Prostate gland (tissue), 2 donors: ENCODE results near the gene ZNF415. TPM values are rescaled to one million over a fixed set of nuclear protein-coding genes. Genes with fewer than 3 reads are reported as not detected.
A peak's percentile ranks its signal among the peaks of the same experiment; 100 is the strongest.
"Not testable (repeated sequence)": the region's sequence is repeated elsewhere in the genome, so short reads cannot be mapped to it uniquely, and the experiment has no call there.

Experiments used
- DNase-seq: peaks from one replicate; pipeline ENCODE4 v3.0.0-alpha.2; 2019; ENCODE audit warnings: low spot score
- H3K27ac ChIP-seq, 2 donors: fragments of 200-600 bp; sonication (generic); 2 replicates each; pipeline ENCODE4 v1.5.1; 2017 to 2019
- H3K27me3 ChIP-seq: fragments of 200-600 bp; sonication (generic); replicated peaks from 2 replicates; pipeline ENCODE4 v1.5.1; 2019; ENCODE audit not compliant: insufficient read depth
- H3K36me3 ChIP-seq, 2 donors: fragments of 200-600 bp; sonication (generic); 1 replicate in 1 of 2; 2 replicates in 1 of 2; pipeline versions ENCODE4 v1.5.1 to v1.8.1; 2017 to 2019
- H3K4me1 ChIP-seq: fragments of 200-600 bp; sonication (generic); replicated peaks from 2 replicates; pipeline ENCODE4 v1.5.1; 2019
- H3K4me3 ChIP-seq, 2 donors: fragments of 200-600 bp; sonication (generic); 2 replicates each; pipeline ENCODE4 v1.5.1; 2017 to 2019
- H3K9me3 ChIP-seq: fragments of 200-600 bp; sonication (generic); 2 replicates; pipeline ENCODE4 v1.5.1; 2017
- POLR2A ChIP-seq: fragments of 450-650 bp; IDR thresholded peaks from one replicate; pipeline ENCODE4 v1.6.1; 2016; ENCODE audit warnings: antibody characterized with exemption, mild to moderate bottlenecking
- POLR2AphosphoS5 ChIP-seq: sonication (generic); formaldehyde crosslinking; IDR thresholded peaks from one replicate; pipeline ENCODE4 v1.6.1; 2017; ENCODE audit warnings: antibody characterized with exemption
- WGBS: methylation state at CpG from one replicate; pipeline ENCODE4 v1.1.5; 2018; 5-methylcytosine and 5-hydroxymethylcytosine counted together
- intact Hi-C: fragments of 100-400 bp; cut with DNase I; formaldehyde crosslinking; loops from one replicate; pipeline ENCODE4 v1.14.2; 2022
- total RNA-seq, 2 donors: library from RNA; depleted of rRNA; stranded (reverse); fragments of >200 nt; gene quantifications; one replicate each; pipeline ENCODE4 v1.1.0, GENCODE V29; 2016
- TF ChIP-seq, protein P1 (sequence below), 4 experiments: fragments of 200-600 bp in 2 of 4; fragments of 450-650 bp in 2 of 4; sonication (generic) in 2 of 4; IDR thresholded peaks; 1 replicate in 3 of 4; 2 replicates in 1 of 4; pipeline ENCODE4 v1.5.1; 2016 to 2019; ENCODE audit warnings: antibody characterized with exemption in 4 of 4, mild to moderate bottlenecking in 2 of 4, moderate library complexity in 2 of 4

ZNF415 gene
- total RNA-seq, 2 donors from 2014 or later: 13.7 to 22.8 TPM

DNA sequence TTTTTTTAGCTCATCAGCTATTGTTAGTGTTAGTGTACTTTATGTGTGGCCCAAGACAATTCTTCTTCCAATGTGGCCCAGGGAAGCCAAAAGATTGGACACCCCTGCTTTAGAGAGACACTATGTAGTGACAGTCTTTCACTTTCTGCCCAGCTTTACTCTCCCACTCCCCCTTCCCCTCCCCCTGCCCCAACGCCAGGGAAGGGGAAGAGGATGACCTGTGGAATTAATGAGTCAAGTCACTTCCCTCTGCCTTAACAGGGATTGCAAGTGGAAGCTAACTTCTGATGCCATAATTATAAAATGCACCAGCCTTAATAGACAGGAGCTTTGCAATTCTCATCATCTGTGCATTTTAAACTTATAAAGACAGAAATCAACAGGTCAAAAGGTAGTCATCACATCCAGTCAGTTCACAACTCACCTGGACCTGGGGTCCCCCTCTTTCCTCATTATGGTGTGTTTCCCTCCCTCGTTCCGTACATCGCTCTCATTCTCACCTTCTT lies 1.6 kb downstream of the ZNF415 start:
- intact Hi-C loops: no loop called here
- H3K4me3 ChIP-seq: no peak overlapping the region
- DNase-seq: no peak
- no peaks in the 10 kb centered on the region for H3K27me3 ChIP-seq
- H3K36me3 ChIP-seq: no peaks in the 10 kb centered on the region
- H3K4me1 ChIP-seq: peaks cover 4% of the 10 kb centered on the region
- TF ChIP-seq, protein P1, sequence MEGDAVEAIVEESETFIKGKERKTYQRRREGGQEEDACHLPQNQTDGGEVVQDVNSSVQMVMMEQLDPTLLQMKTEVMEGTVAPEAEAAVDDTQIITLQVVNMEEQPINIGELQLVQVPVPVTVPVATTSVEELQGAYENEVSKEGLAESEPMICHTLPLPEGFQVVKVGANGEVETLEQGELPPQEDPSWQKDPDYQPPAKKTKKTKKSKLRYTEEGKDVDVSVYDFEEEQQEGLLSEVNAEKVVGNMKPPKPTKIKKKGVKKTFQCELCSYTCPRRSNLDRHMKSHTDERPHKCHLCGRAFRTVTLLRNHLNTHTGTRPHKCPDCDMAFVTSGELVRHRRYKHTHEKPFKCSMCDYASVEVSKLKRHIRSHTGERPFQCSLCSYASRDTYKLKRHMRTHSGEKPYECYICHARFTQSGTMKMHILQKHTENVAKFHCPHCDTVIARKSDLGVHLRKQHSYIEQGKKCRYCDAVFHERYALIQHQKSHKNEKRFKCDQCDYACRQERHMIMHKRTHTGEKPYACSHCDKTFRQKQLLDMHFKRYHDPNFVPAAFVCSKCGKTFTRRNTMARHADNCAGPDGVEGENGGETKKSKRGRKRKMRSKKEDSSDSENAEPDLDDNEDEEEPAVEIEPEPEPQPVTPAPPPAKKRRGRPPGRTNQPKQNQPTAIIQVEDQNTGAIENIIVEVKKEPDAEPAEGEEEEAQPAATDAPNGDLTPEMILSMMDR (IDR thresholded peaks at IDR 0.05): no peak
- TF ChIP-seq POLR2A (no peak), POLR2AphosphoS5 (no peak)
- no peak overlapping the region for H3K27ac ChIP-seq
- 75% methylated on average over 4 of the region's 4 CpGs for WGBS
- H3K9me3 ChIP-seq: no peaks in the 10 kb centered on the region

DNA sequence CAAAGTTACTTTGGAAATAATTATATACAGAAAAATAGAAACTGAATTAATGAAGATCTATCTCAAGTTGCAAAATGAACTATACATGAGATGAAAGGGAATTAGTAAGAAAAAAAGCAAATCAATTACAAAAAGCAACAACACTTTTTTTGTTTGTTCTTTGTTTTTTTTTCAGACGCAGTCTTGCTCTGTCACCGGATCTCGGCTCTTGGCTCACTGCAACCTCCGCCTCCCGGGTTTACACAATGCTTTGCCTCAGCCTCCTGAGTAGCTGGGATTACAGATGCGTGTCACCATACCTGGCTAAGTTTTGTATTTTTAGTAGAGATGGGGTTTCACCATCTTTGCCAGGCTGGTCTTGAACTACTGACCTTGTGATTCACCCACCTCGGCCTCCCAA lies 2.2 kb downstream of the ZNF415 start:
- Histone ChIP-seq H3K36me3 (no peaks in the 10 kb centered on the region), H3K27ac (no peak overlapping the region), H3K27me3 (no peaks in the 10 kb centered on the region), H3K9me3 (no peaks in the 10 kb centered on the region), H3K4me1 (peaks cover 4% of the 10 kb centered on the region), H3K4me3 (no peak overlapping the region)
- intact Hi-C loops: no loop called here
- peak; percentile 24 for DNase-seq
- TF ChIP-seq POLR2AphosphoS5: peak; percentile 12
- TF ChIP-seq, protein P1 (IDR thresholded peaks at IDR 0.05): no peak
- 43% methylated on average over 7 of the region's 7 CpGs for WGBS

GRCh38 chr19:53126733-53127526 lies 5.8 kb downstream of the ZNF415 start:
- H3K27me3 ChIP-seq, H3K36me3 ChIP-seq, H3K9me3 ChIP-seq, intact Hi-C loops, H3K4me3 ChIP-seq, DNase-seq, H3K27ac ChIP-seq, H3K4me1 ChIP-seq: not testable (repeated sequence)
- 86% methylated on average over 9 of the region's 15 CpGs for WGBS

DNA sequence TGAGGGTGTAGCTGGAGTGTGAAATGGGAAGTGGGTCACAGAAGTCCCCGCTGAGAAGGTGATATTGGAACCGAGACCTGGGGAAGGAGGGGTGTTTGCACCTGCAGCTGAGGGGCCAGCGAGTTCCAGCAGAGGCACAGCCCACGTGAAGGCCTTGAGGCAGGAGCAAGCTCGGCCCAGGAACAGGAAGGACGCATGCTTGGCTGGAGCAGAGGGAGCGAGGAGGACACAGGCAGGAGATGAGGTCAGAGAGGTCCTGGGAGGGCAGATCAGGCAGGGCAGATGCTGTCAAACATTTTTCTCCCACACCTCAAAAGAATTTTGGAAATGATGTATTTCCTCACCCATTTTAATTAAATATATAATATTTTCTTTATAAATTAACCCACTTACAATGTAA lies 9.3 kb downstream of the ZNF415 start:
- DNase-seq: no peak
- no peaks in the 10 kb centered on the region for H3K9me3 ChIP-seq
- no peaks in the 10 kb centered on the region for H3K4me1 ChIP-seq
- no peaks in the 10 kb centered on the region for H3K27me3 ChIP-seq
- TF ChIP-seq POLR2AphosphoS5: no peak
- TF ChIP-seq, protein P1 (IDR thresholded peaks at IDR 0.05): no peak
- TF ChIP-seq POLR2A: no peak
- H3K4me3 ChIP-seq: no peak overlapping the region
- 80% methylated on average over 7 of the region's 7 CpGs for WGBS
- no peak overlapping the region for H3K27ac ChIP-seq
- intact Hi-C loops: no loop called here
- H3K36me3 ChIP-seq: no peaks in the 10 kb centered on the region

DNA sequence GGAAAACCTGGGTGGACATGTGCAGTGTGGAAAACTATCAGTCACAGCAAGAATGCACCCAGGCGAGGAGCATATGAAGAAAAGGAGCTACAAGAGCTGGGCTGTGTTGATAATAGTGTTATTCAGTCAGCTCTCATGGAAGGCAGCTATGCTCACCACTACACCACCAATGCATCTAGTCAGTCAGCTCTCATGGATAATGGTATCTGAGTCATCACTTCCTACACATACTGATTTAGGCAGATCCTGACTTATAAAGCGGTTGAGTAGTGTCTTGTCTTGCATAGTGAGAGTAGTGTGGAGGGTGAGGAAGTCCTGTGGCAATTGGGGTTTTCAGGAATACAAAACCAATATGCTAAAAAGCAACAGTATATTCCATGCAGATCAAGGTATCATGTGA lies 20.4 kb downstream of the ZNF415 start:
- 100% methylated on average over 2 of the region's 2 CpGs for WGBS
- peaks cover 0 to 15% of the 10 kb centered on the region in 2 donors for H3K36me3 ChIP-seq
- DNase-seq: no peak

More for the DNA sequence above, 20.4 kb downstream of the ZNF415 start:
- H3K27me3 ChIP-seq: no peaks in the 10 kb centered on the region
- no peak overlapping the region for H3K4me3 ChIP-seq
- no peaks in the 10 kb centered on the region for H3K4me1 ChIP-seq
- TF ChIP-seq, protein P1 (IDR thresholded peaks at IDR 0.05): no peak
- TF ChIP-seq POLR2A (no peak), POLR2AphosphoS5 (no peak)
- H3K9me3 ChIP-seq: no peaks in the 10 kb centered on the region
- H3K27ac ChIP-seq: no peak overlapping the region
- intact Hi-C loops: no loop called here
